ENCODE results near the gene C3orf22.

DNA sequence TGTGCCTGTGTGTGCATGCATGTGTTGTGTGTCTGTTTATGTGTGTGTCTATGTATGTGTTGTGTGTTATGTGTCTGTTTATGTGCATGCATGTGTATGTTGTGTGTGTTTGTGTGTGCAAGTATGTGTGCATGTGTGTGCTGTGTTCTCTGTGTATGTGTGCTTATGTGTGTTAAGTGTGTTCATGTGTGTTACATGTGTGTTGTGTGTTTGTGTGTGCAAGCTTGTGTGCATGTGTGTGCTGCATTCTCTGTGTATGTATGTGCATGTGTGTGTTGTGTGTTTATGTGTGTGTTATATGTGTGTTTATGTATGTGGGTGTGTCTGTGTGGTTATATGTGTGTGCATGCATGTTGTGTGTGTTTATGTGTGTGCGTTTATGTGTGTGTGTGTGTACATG is 56.1 kb downstream of the C3orf22 start:
- no peak for TF ChIP-seq EZH2 (IDR thresholded peaks at IDR 0.05; ENCODE audit: low read length, missing control alignments)
- TF ChIP-seq, protein P1, sequence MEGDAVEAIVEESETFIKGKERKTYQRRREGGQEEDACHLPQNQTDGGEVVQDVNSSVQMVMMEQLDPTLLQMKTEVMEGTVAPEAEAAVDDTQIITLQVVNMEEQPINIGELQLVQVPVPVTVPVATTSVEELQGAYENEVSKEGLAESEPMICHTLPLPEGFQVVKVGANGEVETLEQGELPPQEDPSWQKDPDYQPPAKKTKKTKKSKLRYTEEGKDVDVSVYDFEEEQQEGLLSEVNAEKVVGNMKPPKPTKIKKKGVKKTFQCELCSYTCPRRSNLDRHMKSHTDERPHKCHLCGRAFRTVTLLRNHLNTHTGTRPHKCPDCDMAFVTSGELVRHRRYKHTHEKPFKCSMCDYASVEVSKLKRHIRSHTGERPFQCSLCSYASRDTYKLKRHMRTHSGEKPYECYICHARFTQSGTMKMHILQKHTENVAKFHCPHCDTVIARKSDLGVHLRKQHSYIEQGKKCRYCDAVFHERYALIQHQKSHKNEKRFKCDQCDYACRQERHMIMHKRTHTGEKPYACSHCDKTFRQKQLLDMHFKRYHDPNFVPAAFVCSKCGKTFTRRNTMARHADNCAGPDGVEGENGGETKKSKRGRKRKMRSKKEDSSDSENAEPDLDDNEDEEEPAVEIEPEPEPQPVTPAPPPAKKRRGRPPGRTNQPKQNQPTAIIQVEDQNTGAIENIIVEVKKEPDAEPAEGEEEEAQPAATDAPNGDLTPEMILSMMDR (conservative IDR thresholded peaks at IDR 0.05 in 1 of 2, IDR thresholded peaks at IDR 0.05 in 1 of 2; ENCODE audit: low read depth in 1 of 2, low read length in 2 of 2) = no peak
